ENCODE results near the gene VPS35L.

Gene VPS35L

DNA sequence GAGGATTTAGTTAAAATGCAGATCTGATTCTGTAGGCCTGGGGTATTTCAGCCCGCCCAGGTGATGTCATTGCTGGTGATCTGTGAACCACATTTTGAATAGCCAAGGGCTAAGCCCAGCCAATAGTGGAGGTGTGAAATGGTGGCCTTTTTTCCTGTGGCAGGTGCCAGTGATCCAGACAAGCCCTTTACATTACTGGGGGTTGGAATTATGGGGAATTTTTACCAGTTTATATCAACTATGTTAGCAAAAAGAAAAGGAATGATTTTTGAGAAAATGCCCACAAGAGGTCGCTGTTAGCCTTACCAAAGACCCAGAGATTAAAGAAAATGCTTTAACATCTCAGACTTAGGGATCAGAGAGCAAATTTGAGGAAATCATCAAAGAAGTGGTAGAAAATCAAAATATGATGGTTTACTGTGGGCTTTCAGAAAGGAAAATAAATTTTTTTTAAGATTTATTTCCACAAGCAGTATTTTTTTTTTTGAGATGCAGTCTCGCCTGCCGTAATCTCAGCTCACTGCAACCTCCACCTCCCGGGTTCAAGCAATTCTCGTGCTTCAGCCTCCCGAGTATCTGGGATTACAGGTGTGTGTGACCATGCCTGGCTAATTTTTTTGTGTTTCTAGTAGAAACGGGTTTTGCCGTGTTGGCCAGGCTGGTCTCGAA, 3.9 kb downstream of the VPS35L start:
- Mint-ChIP-seq H3K4me3 (no peak overlapping the region), H3K36me3 (ENCODE audit: low read depth) (peaks cover 5% of the 10 kb centered on the region), H3K9me3 (no peaks in the 10 kb centered on the region), H3K27ac (no peak overlapping the region), H3K27me3 (no peaks in the 10 kb centered on the region), H3K4me1 (ENCODE audit: low read depth) (peaks cover 13% of the 10 kb centered on the region)

GRCh38 chr16:19560078-19560477, 4.6 kb downstream of the VPS35L start:
- H3K9me3 Mint-ChIP-seq: no peaks in the 10 kb centered on the region
- no peak overlapping the region for H3K4me3 Mint-ChIP-seq
- peaks cover 8% of the 10 kb centered on the region for H3K4me1 Mint-ChIP-seq (ENCODE audit: low read depth)
- H3K27ac Mint-ChIP-seq: no peak overlapping the region
- H3K27me3 Mint-ChIP-seq: no peaks in the 10 kb centered on the region
- peaks cover 10% of the 10 kb centered on the region for H3K36me3 Mint-ChIP-seq (ENCODE audit: low read depth)

GRCh38 chr16:19563377-19563776, 7.9 kb downstream of the VPS35L start:
- Mint-ChIP-seq H3K4me1 (ENCODE audit: low read depth) (no peaks in the 10 kb centered on the region), H3K36me3 (ENCODE audit: low read depth) (peaks cover 29% of the 10 kb centered on the region), H3K27me3 (no peaks in the 10 kb centered on the region), H3K9me3 (no peaks in the 10 kb centered on the region), H3K4me3 (no peak overlapping the region), H3K27ac (no peak overlapping the region)

- Mint-ChIP-seq H3K4me3 (no peak overlapping the region), H3K9me3 (no peaks in the 10 kb centered on the region), H3K36me3 (ENCODE audit: low read depth) (peaks cover 32% of the 10 kb centered on the region), H3K4me1 (ENCODE audit: low read depth) (no peaks in the 10 kb centered on the region), H3K27ac (no peak overlapping the region), H3K27me3 (no peaks in the 10 kb centered on the region)
Observed at GRCh38 chr16:19566362-19566761, 10.9 kb downstream of the VPS35L start.

GRCh38 chr16:19567560-19567959, 12.1 kb downstream of the VPS35L start:
- Mint-ChIP-seq H3K4me3 (no peak overlapping the region), H3K27me3 (no peaks in the 10 kb centered on the region), H3K36me3 (ENCODE audit: low read depth) (peaks cover 36% of the 10 kb centered on the region), H3K27ac (no peak overlapping the region), H3K4me1 (ENCODE audit: low read depth) (no peaks in the 10 kb centered on the region), H3K9me3 (no peaks in the 10 kb centered on the region)

GRCh38 chr16:19573997-19574396, 18.5 kb downstream of the VPS35L start:
- Mint-ChIP-seq H3K9me3 (no peaks in the 10 kb centered on the region), H3K4me1 (ENCODE audit: low read depth) (no peaks in the 10 kb centered on the region), H3K36me3 (ENCODE audit: low read depth) (peaks cover 52% of the 10 kb centered on the region), H3K4me3 (no peak overlapping the region), H3K27me3 (no peaks in the 10 kb centered on the region), H3K27ac (no peak overlapping the region)

DNA sequence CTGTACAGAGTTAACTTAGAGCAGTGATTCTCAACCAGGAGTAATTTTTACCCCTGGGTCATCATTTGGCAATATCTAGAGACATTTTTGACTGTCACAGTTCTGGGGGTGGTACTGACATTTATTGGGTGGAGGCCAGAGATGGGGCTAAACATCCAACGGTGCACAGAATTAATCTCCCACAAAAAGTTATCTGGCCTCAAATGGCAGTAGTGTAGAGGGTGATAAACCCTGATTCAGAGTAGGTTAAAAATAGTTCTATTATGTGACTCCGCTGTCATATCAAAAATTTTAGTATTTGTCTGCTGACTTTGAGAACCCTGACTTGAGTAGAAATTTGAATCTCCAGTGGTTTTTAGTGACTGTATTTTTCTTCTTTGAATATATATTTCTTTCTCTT, 19.1 kb downstream of the VPS35L start:
- Mint-ChIP-seq H3K27me3 (no peaks in the 10 kb centered on the region), H3K9me3 (no peaks in the 10 kb centered on the region), H3K36me3 (ENCODE audit: low read depth) (peaks cover 53% of the 10 kb centered on the region), H3K4me3 (no peak overlapping the region), H3K27ac (no peak overlapping the region), H3K4me1 (ENCODE audit: low read depth) (no peaks in the 10 kb centered on the region)

GRCh38 chr16:19578378-19578971, 23.0 kb downstream of the VPS35L start:
- Mint-ChIP-seq H3K27ac (no peak overlapping the region), H3K4me3 (no peak overlapping the region), H3K27me3 (no peaks in the 10 kb centered on the region), H3K9me3 (no peaks in the 10 kb centered on the region), H3K4me1 (ENCODE audit: low read depth) (peaks cover under 1% of the 10 kb centered on the region), H3K36me3 (ENCODE audit: low read depth) (peaks cover 74% of the 10 kb centered on the region)

GRCh38 chr16:19582050-19582831, 26.7 kb downstream of the VPS35L start:
- peaks cover 78% of the 10 kb centered on the region for H3K36me3 Mint-ChIP-seq (ENCODE audit: low read depth)
- H3K27me3 Mint-ChIP-seq: no peaks in the 10 kb centered on the region
- H3K9me3 Mint-ChIP-seq: no peaks in the 10 kb centered on the region
- peaks cover 15% of the 10 kb centered on the region for H3K4me1 Mint-ChIP-seq (ENCODE audit: low read depth)
- no peak overlapping the region for H3K27ac Mint-ChIP-seq
- H3K4me3 Mint-ChIP-seq: no peak overlapping the region

GRCh38 chr16:19583665-19584300, 28.3 kb downstream of the VPS35L start:
- Mint-ChIP-seq H3K27me3 (no peaks in the 10 kb centered on the region), H3K27ac (peak overlapping the region; percentile 49), H3K36me3 (ENCODE audit: low read depth) (peaks cover 68% of the 10 kb centered on the region), H3K9me3 (no peaks in the 10 kb centered on the region), H3K4me3 (no peak overlapping the region), H3K4me1 (ENCODE audit: low read depth) (peaks cover 20% of the 10 kb centered on the region)

DNA sequence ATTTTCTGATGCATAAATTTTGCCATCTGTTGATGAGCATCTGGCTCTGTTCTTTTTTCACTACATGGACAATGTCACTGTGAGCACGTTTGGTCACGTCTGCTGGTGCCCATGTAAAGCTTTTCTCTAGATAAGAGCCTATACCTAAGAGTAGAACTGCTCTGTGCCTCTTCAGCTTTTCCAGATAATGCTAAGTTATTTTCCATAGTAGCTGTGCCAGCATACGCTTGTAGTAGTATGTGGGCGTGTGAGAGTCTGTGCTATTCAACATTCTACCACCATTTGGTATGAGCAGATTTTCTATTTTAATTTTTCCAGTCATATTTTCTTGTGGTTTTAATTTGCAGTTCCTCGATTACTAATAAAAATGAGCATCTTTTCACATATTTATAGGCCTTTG, 33.2 kb downstream of the VPS35L start:
- Mint-ChIP-seq H3K4me3 (peak overlapping the region; percentile 26), H3K4me1 (ENCODE audit: low read depth) (peaks cover 26% of the 10 kb centered on the region), H3K27ac (peak overlapping the region; percentile 90), H3K36me3 (ENCODE audit: low read depth) (peaks cover 37% of the 10 kb centered on the region), H3K9me3 (no peaks in the 10 kb centered on the region), H3K27me3 (no peaks in the 10 kb centered on the region)

GRCh38 chr16:19589106-19589505, 33.6 kb downstream of the VPS35L start:
- no peaks in the 10 kb centered on the region for H3K27me3 Mint-ChIP-seq
- H3K9me3 Mint-ChIP-seq: no peaks in the 10 kb centered on the region
- peak overlapping the region; percentile 90 for H3K27ac Mint-ChIP-seq
- H3K36me3 Mint-ChIP-seq (ENCODE audit: low read depth): peaks cover 32% of the 10 kb centered on the region
- H3K4me1 Mint-ChIP-seq (ENCODE audit: low read depth): peaks cover 22% of the 10 kb centered on the region
- peak overlapping the region; percentile 26 for H3K4me3 Mint-ChIP-seq

- Mint-ChIP-seq H3K27me3 (no peaks in the 10 kb centered on the region), H3K4me3 (no peak overlapping the region), H3K4me1 (ENCODE audit: low read depth) (peaks cover 17% of the 10 kb centered on the region), H3K27ac (peak overlapping the region; percentile 48), H3K36me3 (ENCODE audit: low read depth) (peaks cover 32% of the 10 kb centered on the region), H3K9me3 (no peaks in the 10 kb centered on the region)
Observed at GRCh38 chr16:19589771-19590302, 34.3 kb downstream of the VPS35L start.

GRCh38 chr16:19595043-19595767, 39.7 kb downstream of the VPS35L start:
- H3K4me3 Mint-ChIP-seq: no peak overlapping the region
- H3K27ac Mint-ChIP-seq: peak overlapping the region; percentile 65
- H3K27me3 Mint-ChIP-seq: no peaks in the 10 kb centered on the region
- no peaks in the 10 kb centered on the region for H3K9me3 Mint-ChIP-seq
- peaks cover 28% of the 10 kb centered on the region for H3K36me3 Mint-ChIP-seq (ENCODE audit: low read depth)
- no peaks in the 10 kb centered on the region for H3K4me1 Mint-ChIP-seq (ENCODE audit: low read depth)

Measured in stimulated activated naive CD8-positive, alpha-beta T cell treated with anti-CD3 and anti-CD28 coated beads, Interleukin-15, Interleukin-2, amounts not matched to agents 100 ng/mL and 50 ng/mL, for 24 hours (primary cell).